H9 (cell line): ENCODE data around the gene FMO5. TPM values are rescaled to one million over a fixed set of nuclear protein-coding genes. Genes with fewer than 3 reads are reported as not detected.

ENCODE experiments used
- DNase-seq: peaks from one replicate; pipeline ENCODE4 v3.0.0-alpha.2; 2017
- H2AFZ ChIP-seq: one replicate; pipeline ENCODE4 v1.6.1; 2013; ENCODE audit warnings: mild to moderate bottlenecking, low read length, control low read depth, moderate library complexity
- H2AK5ac ChIP-seq: 2 replicates; pipeline ENCODE4 v1.6.1; 2013; ENCODE audit warnings: low read length, control low read depth, mixed read lengths; ENCODE audit not compliant: insufficient read length
- H2BK120ac ChIP-seq: one replicate; pipeline ENCODE4 v1.6.1; 2013; ENCODE audit warnings: low read depth, mild to moderate bottlenecking, low read length, control low read depth, inconsistent platforms; ENCODE audit not compliant: poor library complexity, severe bottlenecking
- H2BK12ac ChIP-seq: 2 replicates; pipeline ENCODE4 v1.6.1; 2013; ENCODE audit warnings: low read length, control low read depth, mixed read lengths, low read depth; ENCODE audit not compliant: insufficient read length
- H2BK15ac ChIP-seq: 2 replicates; pipeline ENCODE4 v1.6.1; 2013; ENCODE audit warnings: low read depth, low read length, control low read depth
- H2BK20ac ChIP-seq: one replicate; pipeline ENCODE4 v1.6.1; 2013; ENCODE audit warnings: low read depth, mild to moderate bottlenecking, low read length, control low read depth, inconsistent platforms; ENCODE audit not compliant: poor library complexity, severe bottlenecking
- H2BK5ac ChIP-seq: 2 replicates; pipeline ENCODE4 v1.6.1; 2013; ENCODE audit warnings: low read length, control low read depth, mixed read lengths; ENCODE audit not compliant: insufficient read length
- H3K14ac ChIP-seq: 2 replicates; pipeline ENCODE4 v1.6.1; 2013; ENCODE audit warnings: low read length, control low read depth; ENCODE audit not compliant: insufficient read depth
- H3K18ac ChIP-seq: 2 replicates; pipeline ENCODE4 v1.6.1; 2013; ENCODE audit warnings: low read depth, mild to moderate bottlenecking, mixed read lengths, low read length, control low read depth; ENCODE audit not compliant: insufficient read length
- H3K23ac ChIP-seq: 2 replicates; pipeline ENCODE4 v1.6.1; 2013; ENCODE audit warnings: low read length, control low read depth, mixed read lengths, low read depth; ENCODE audit not compliant: insufficient read length
- H3K23me2 ChIP-seq: 2 replicates; pipeline ENCODE4 v1.6.1; 2013; ENCODE audit warnings: low read depth, mild to moderate bottlenecking, mixed read lengths, low read length, control low read depth; ENCODE audit not compliant: insufficient read length, poor library complexity, severe bottlenecking
- H3K27ac ChIP-seq: 2 replicates; pipeline ENCODE4 v1.5.1; 2013; ENCODE audit warnings: low read length, control low read depth, mixed read lengths, low read depth; ENCODE audit not compliant: insufficient read length
- H3K27me3 ChIP-seq: 2 replicates; pipeline ENCODE4 v1.6.1; 2013; ENCODE audit warnings: low read length, control low read depth, inconsistent platforms; ENCODE audit not compliant: insufficient read depth
- H3K4ac ChIP-seq: 2 replicates; pipeline ENCODE4 v1.6.1; 2013; ENCODE audit warnings: low read depth, mild to moderate bottlenecking, control low read depth, inconsistent platforms, low read length, moderate library complexity
- H3K4me1 ChIP-seq: 2 replicates; pipeline ENCODE4 v1.6.1; 2013; ENCODE audit warnings: low read length, control low read depth, inconsistent platforms; ENCODE audit not compliant: insufficient read depth
- H3K4me2 ChIP-seq: 2 replicates; pipeline ENCODE4 v1.6.1; 2013; ENCODE audit warnings: low read length, control low read depth, mixed read lengths; ENCODE audit not compliant: insufficient read length, insufficient read depth
- H3K56ac ChIP-seq: 2 replicates; pipeline ENCODE4 v1.6.1; 2013; ENCODE audit warnings: low read depth, mild to moderate bottlenecking, mixed read lengths, low read length, control low read depth; ENCODE audit not compliant: insufficient read length
- H3K79me1 ChIP-seq: 2 replicates; pipeline ENCODE4 v1.6.1; 2013; ENCODE audit warnings: low read depth, mild to moderate bottlenecking, moderate library complexity, low read length, control low read depth, inconsistent platforms; ENCODE audit not compliant: insufficient read depth, poor library complexity, severe bottlenecking
- H3K79me2 ChIP-seq: 2 replicates; pipeline ENCODE4 v1.6.1; 2013; ENCODE audit warnings: low read length, control low read depth, inconsistent platforms; ENCODE audit not compliant: insufficient read depth
- H3K9ac ChIP-seq: 2 replicates; pipeline ENCODE4 v1.6.1; 2013; ENCODE audit warnings: low read length, control low read depth, mixed read lengths; ENCODE audit not compliant: insufficient read length; ENCODE audit errors: extremely low read depth
- H3K9me3 ChIP-seq: one replicate; pipeline ENCODE4 v1.6.1; 2013; ENCODE audit warnings: low read depth, low read length, inconsistent platforms; ENCODE audit not compliant: control insufficient read depth
- H3T11ph ChIP-seq: one replicate; pipeline ENCODE4 v1.6.1; 2013; ENCODE audit warnings: mild to moderate bottlenecking, low read length, control low read depth, inconsistent platforms
- H4K20me1 ChIP-seq: one replicate; pipeline ENCODE4 v1.6.1; 2013; ENCODE audit not compliant: control insufficient read depth, insufficient read length, insufficient read depth
- H4K5ac ChIP-seq: 2 replicates; pipeline ENCODE4 v1.6.1; 2013; ENCODE audit warnings: low read depth, mild to moderate bottlenecking, mixed read lengths, low read length, control low read depth; ENCODE audit not compliant: insufficient read length
- H4K8ac ChIP-seq: replicated peaks from 2 replicates; pipeline ENCODE4 v1.6.1; 2013; ENCODE audit warnings: low read length, control low read depth, mixed read lengths, low read depth; ENCODE audit not compliant: insufficient read length
- H4K91ac ChIP-seq: 2 replicates; pipeline ENCODE4 v1.6.1; 2013; ENCODE audit warnings: low read depth, mild to moderate bottlenecking, moderate library complexity, mixed read lengths, low read length, control low read depth; ENCODE audit not compliant: insufficient read length
- H3K27ac Mint-ChIP-seq, 3 experiments: 2 replicates in 2 of 3; 3 replicates in 1 of 3; pipeline ENCODE4 v1.8.0; 2020 to 2021; ENCODE audit warnings: mixed read lengths in 3 of 3, mild to moderate bottlenecking in 1 of 3, moderate library complexity in 1 of 3
- H3K27me3 Mint-ChIP-seq: 2 replicates; pipeline ENCODE4 v1.8.0; 2021; ENCODE audit warnings: low read depth, mild to moderate bottlenecking, moderate library complexity, mixed read lengths
- H3K36me3 Mint-ChIP-seq, 3 experiments: 2 replicates in 2 of 3; 3 replicates in 1 of 3; pipeline ENCODE4 v1.8.0; 2020 to 2021; ENCODE audit warnings: low read depth in 3 of 3, mixed read lengths in 3 of 3; ENCODE audit not compliant: insufficient read depth in 1 of 3
- H3K4me1 Mint-ChIP-seq, 2 experiments: 2 replicates each; pipeline ENCODE4 v1.8.0; 2020; ENCODE audit warnings: mixed read lengths in 2 of 2
- H3K4me3 Mint-ChIP-seq, 2 experiments: 2 replicates in 1 of 2; 3 replicates in 1 of 2; pipeline ENCODE4 v1.8.0; 2020 to 2021; ENCODE audit warnings: mild to moderate bottlenecking in 2 of 2, mixed read lengths in 2 of 2, moderate library complexity in 1 of 2
- H3K9me3 Mint-ChIP-seq, 2 experiments: 2 replicates in 1 of 2; 3 replicates in 1 of 2; pipeline ENCODE4 v1.8.0; 2020; ENCODE audit warnings: mild to moderate bottlenecking in 2 of 2, mixed read lengths in 2 of 2, moderate library complexity in 1 of 2
- CTCF ChIP-seq: fragments of 200-600 bp; sonication (generic); conservative IDR thresholded peaks from 3 replicates; pipeline ENCODE4 v1.8.0; 2021; ENCODE audit warnings: antibody characterized with exemption, mild to moderate bottlenecking
- WGBS: extraction: QIAGEN DNeasy Blood & Tissue Kit; methylation state at CpG from one replicate; pipeline ENCODE4 v1.1.7; 2013; ENCODE audit warnings: missing lambda C conversion rate, low lambda C conversion rate, mixed read lengths; ENCODE audit not compliant: insufficient read length; ENCODE audit errors: extremely low coverage; 5-methylcytosine and 5-hydroxymethylcytosine counted together
- total RNA-seq: library from RNA; stranded (reverse); gene quantifications from 2 replicates; pipeline ENCODE4 v1.2.1, GENCODE V29; 2021

Gene FMO5
- total RNA-seq, 1 experiment from 2014 or later: 0.61 TPM

- Histone ChIP-seq H3K27me3 (no peaks in the 10 kb centered on the region), H4K8ac (no peak overlapping the region), H4K91ac (no peak overlapping the region), H2AFZ (no peak overlapping the region), H4K20me1 (no peaks in the 10 kb centered on the region), H3K9me3 (no peaks in the 10 kb centered on the region), H2BK20ac (no peak overlapping the region), H3K27ac (no peak overlapping the region), H3K23ac (no peak overlapping the region), H3K4ac (no peak overlapping the region), H3K4me2 (no peak overlapping the region), H3K79me1 (no peaks in the 10 kb centered on the region), H2BK12ac (no peak overlapping the region), H2BK15ac (no peak overlapping the region), H3K9ac (no peak overlapping the region), H2BK5ac (no peak overlapping the region), H3K23me2 (no peaks in the 10 kb centered on the region), H2AK5ac (no peak overlapping the region), H3T11ph (no peak overlapping the region), H3K56ac (no peak overlapping the region), H3K79me2 (no peaks in the 10 kb centered on the region), H3K14ac (no peak overlapping the region), H2BK120ac (no peak overlapping the region), H4K5ac (no peak overlapping the region), H3K18ac (no peak overlapping the region), H3K4me1 (no peaks in the 10 kb centered on the region)
- peaks cover 5 to 47% (median 33%) of the 10 kb centered on the region in 3 experiments; a peak in 6 of 7 replicates for H3K36me3 Mint-ChIP-seq
- TF ChIP-seq CTCF: no peak
- no peak overlapping the region for H3K27ac Mint-ChIP-seq
- H3K9me3 Mint-ChIP-seq: no peaks in the 10 kb centered on the region
- DNase-seq: no peak
- no CpG with 5 or more reads among the region's 3 CpGs for WGBS
- H3K4me1 Mint-ChIP-seq: peaks cover 5 to 6% of the 10 kb centered on the region in 2 experiments
- H3K27me3 Mint-ChIP-seq: no peaks in the 10 kb centered on the region
- H3K4me3 Mint-ChIP-seq: no peak overlapping the region
Measured at GRCh38 chr1:147156642-147157041, 68.5 kb downstream of the FMO5 start.
